ENCODE data around the gene RPS6KC1.

DNA sequence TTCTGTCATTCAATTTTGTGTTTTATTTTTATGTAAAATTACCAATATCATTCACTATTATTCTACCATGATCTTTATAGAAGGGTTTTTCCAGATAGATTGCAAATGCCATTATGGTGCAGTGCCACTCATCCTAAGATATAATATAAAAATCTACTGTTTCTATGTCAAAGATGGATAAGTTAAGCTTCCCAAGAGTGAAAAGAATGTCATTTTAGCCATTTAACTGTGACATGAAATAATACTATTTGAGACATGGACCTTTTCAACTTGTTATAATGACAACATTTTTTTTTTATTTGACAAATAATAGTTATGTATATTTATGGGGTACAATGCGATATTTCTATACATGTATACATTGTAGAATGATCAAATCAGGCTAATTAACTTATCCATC lies 224.3 kb downstream of the RPS6KC1 start:
- TF ChIP-seq, protein P1, sequence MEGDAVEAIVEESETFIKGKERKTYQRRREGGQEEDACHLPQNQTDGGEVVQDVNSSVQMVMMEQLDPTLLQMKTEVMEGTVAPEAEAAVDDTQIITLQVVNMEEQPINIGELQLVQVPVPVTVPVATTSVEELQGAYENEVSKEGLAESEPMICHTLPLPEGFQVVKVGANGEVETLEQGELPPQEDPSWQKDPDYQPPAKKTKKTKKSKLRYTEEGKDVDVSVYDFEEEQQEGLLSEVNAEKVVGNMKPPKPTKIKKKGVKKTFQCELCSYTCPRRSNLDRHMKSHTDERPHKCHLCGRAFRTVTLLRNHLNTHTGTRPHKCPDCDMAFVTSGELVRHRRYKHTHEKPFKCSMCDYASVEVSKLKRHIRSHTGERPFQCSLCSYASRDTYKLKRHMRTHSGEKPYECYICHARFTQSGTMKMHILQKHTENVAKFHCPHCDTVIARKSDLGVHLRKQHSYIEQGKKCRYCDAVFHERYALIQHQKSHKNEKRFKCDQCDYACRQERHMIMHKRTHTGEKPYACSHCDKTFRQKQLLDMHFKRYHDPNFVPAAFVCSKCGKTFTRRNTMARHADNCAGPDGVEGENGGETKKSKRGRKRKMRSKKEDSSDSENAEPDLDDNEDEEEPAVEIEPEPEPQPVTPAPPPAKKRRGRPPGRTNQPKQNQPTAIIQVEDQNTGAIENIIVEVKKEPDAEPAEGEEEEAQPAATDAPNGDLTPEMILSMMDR (IDR thresholded peaks at IDR 0.05; ENCODE audit: insufficient read depth, low read depth, low read length): no peak
- TF ChIP-seq EZH2 (IDR thresholded peaks at IDR 0.05; ENCODE audit: insufficient read depth, low read length): no peak

Measured in astrocyte (in vitro differentiated cells and primary cell).